GM12891 (cell line): Measurements from ENCODE around the gene BAIAP2L2.
"Not testable (repeated sequence)": the region's sequence is repeated elsewhere in the genome, so short reads cannot be mapped to it uniquely, and the experiment has no call there.

ENCODE experiments used
- PAX5 ChIP-seq: IDR thresholded peaks from 2 replicates; pipeline ENCODE4 v1.6.1; 2011; ENCODE audit warnings: low read length, moderate library complexity, mild to moderate bottlenecking; ENCODE audit not compliant: insufficient read depth, severe bottlenecking
- POLR2A ChIP-seq: IDR thresholded peaks from 2 replicates; pipeline ENCODE4 v1.6.1; 2011; ENCODE audit warnings: low read depth, low read length, control low read depth
- POLR2AphosphoS5 ChIP-seq: IDR thresholded peaks from 2 replicates; pipeline ENCODE4 v1.6.1; 2011; ENCODE audit warnings: low read depth, low read length, control low read depth
- SPI1 ChIP-seq: IDR thresholded peaks from 2 replicates; pipeline ENCODE4 v1.6.1; 2011; ENCODE audit warnings: low read depth, low read length, control low read depth
- TAF1 ChIP-seq: IDR thresholded peaks from 2 replicates; pipeline ENCODE4 v1.6.1; 2011; ENCODE audit warnings: low read depth, low read length, control low read depth

DNA sequence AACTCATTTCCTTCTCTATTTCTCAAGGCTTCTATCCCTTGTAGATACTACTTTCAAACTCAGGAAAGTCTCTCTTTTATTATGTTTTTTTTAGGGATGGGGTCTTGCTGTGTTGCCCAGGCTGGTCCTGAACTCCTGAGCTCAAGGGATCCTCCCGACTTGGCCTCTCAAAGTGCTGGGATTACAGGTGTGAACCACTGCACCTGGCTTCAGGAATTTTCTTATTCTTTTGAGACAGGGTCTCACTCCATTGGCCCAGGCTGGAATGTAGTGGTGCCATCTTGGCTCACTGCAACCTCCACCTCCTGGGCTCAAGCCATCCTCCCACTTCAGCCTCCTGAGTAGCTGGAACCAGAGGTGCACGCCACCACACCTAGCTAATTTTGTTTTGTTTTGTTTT, 31.3 kb downstream of the BAIAP2L2 start:
- not testable (repeated sequence) for TF ChIP-seq TAF1, POLR2A, POLR2AphosphoS5, SPI1, PAX5
